ENCODE measurements around the gene FBN1. TPM values are rescaled to one million over a fixed set of nuclear protein-coding genes. Genes with fewer than 3 reads are reported as not detected.

Gene FBN1
- total RNA-seq, 1 experiment from 2014 or later: 5.2 TPM

DNA sequence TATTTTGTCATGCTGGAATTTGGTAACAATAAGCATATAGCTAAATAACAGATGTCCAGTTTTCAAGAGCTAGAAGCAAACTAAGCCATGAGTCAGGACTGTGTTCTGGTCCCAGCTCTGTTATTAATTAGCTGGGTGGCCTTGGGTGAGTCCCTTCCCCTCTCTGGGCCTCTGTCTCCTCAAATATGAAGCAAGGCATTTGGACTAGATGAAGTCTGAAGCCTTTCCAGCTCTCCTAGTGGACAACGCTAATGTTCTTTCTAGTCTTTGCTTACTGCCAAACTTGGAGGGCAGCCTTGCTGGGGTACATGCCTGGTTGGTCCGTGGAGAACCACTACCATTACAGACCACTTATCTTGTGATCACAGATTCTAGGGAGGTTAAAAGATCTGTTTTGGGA is 186.6 kb downstream of the FBN1 start:
- H3K27ac Mint-ChIP-seq: no peak overlapping the region
- ATAC-seq (no peak), DNase-seq (ENCODE audit: low spot score) (no peak)
- no peaks in the 10 kb centered on the region for H3K27me3 Mint-ChIP-seq (ENCODE audit: low read depth)
- POLR2A ChIA-PET: no interaction called here
- H3K36me3 Mint-ChIP-seq: no peaks in the 10 kb centered on the region
- TF ChIP-seq TCF7 (CRISPR knock-in tag; IDR thresholded peaks at IDR 0.05; ENCODE audit: low read depth) (no peak), SMAD3 (CRISPR knock-in tag; IDR thresholded peaks at IDR 0.05; ENCODE audit: borderline replicate concordance) (no peak), ESRRA (CRISPR knock-in tag; IDR thresholded peaks at IDR 0.05; ENCODE audit: borderline replicate concordance) (no peak), MYBL2 (CRISPR knock-in tag; IDR thresholded peaks at IDR 0.05) (no peak), NR2C2 (CRISPR knock-in tag; IDR thresholded peaks at IDR 0.05) (no peak), NFYB (CRISPR knock-in tag; conservative IDR thresholded peaks at IDR 0.05; ENCODE audit: low read depth) (no peak), NR3C1 (CRISPR knock-in tag; conservative IDR thresholded peaks at IDR 0.05; ENCODE audit: low read depth) (no peak)
- TF ChIP-seq, protein P1, sequence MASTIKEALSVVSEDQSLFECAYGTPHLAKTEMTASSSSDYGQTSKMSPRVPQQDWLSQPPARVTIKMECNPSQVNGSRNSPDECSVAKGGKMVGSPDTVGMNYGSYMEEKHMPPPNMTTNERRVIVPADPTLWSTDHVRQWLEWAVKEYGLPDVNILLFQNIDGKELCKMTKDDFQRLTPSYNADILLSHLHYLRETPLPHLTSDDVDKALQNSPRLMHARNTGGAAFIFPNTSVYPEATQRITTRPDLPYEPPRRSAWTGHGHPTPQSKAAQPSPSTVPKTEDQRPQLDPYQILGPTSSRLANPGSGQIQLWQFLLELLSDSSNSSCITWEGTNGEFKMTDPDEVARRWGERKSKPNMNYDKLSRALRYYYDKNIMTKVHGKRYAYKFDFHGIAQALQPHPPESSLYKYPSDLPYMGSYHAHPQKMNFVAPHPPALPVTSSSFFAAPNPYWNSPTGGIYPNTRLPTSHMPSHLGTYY (CRISPR knock-in tag; IDR thresholded peaks at IDR 0.05): no peak
- TF ChIP-seq, protein P2, sequence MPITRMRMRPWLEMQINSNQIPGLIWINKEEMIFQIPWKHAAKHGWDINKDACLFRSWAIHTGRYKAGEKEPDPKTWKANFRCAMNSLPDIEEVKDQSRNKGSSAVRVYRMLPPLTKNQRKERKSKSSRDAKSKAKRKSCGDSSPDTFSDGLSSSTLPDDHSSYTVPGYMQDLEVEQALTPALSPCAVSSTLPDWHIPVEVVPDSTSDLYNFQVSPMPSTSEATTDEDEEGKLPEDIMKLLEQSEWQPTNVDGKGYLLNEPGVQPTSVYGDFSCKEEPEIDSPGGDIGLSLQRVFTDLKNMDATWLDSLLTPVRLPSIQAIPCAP (CRISPR knock-in tag; IDR thresholded peaks at IDR 0.05): no peak
- TF ChIP-seq, protein P3, sequence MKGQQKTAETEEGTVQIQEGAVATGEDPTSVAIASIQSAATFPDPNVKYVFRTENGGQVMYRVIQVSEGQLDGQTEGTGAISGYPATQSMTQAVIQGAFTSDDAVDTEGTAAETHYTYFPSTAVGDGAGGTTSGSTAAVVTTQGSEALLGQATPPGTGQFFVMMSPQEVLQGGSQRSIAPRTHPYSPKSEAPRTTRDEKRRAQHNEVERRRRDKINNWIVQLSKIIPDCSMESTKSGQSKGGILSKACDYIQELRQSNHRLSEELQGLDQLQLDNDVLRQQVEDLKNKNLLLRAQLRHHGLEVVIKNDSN (CRISPR knock-in tag; IDR thresholded peaks at IDR 0.05): no peak
- TF ChIP-seq, protein P4, sequence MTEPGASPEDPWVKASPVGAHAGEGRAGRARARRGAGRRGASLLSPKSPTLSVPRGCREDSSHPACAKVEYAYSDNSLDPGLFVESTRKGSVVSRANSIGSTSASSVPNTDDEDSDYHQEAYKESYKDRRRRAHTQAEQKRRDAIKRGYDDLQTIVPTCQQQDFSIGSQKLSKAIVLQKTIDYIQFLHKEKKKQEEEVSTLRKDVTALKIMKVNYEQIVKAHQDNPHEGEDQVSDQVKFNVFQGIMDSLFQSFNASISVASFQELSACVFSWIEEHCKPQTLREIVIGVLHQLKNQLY (CRISPR knock-in tag; IDR thresholded peaks at IDR 0.05): no peak
- CTCF ChIA-PET: no interaction called here
- H3K4me3 Mint-ChIP-seq: no peak overlapping the region
- no peaks in the 10 kb centered on the region for H3K4me1 Mint-ChIP-seq
- H3K9me3 Mint-ChIP-seq: no peaks in the 10 kb centered on the region

DNA sequence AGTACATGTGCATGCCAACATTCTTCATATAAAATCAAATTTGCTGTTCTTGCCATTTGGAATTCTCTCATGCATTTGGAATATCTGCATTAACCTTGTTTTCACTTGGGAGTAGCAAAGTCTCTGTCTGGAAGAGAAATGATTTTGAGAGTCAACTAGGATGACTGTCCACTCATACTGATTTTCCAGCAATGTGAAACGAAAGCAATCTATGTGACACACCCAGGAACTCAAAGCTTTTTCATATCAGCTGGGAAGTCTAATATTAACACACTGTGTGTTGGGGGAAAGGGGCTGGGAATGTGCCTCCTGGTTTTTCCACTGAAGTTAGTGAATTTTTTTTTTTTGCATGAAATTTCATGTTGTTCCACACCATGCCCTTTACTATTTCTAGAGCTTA is 189.4 kb downstream of the FBN1 start:
- ChIA-PET CTCF (interaction anchor here (0.6 kb wide), 1 partner anchor 519 kb away, joined by 4 read pairs; no protein-coding TSS in a partner anchor), POLR2A (no interaction called here)
- H3K9me3 Mint-ChIP-seq: no peaks in the 10 kb centered on the region
- DNase-seq (ENCODE audit: low spot score): no peak
- no peaks in the 10 kb centered on the region for H3K36me3 Mint-ChIP-seq
- no peaks in the 10 kb centered on the region for H3K27me3 Mint-ChIP-seq (ENCODE audit: low read depth)
- H3K27ac Mint-ChIP-seq: no peak overlapping the region
- TF ChIP-seq ZNF423 (CRISPR knock-in tag; IDR thresholded peaks at IDR 0.05): no peak
- TF ChIP-seq NR2C2 (CRISPR knock-in tag; IDR thresholded peaks at IDR 0.05): no peak
- TF ChIP-seq, protein P2 (CRISPR knock-in tag; IDR thresholded peaks at IDR 0.05): no peak
- TF ChIP-seq ZNF232 (CRISPR knock-in tag; IDR thresholded peaks at IDR 0.05): no peak
- TF ChIP-seq, protein P5, sequence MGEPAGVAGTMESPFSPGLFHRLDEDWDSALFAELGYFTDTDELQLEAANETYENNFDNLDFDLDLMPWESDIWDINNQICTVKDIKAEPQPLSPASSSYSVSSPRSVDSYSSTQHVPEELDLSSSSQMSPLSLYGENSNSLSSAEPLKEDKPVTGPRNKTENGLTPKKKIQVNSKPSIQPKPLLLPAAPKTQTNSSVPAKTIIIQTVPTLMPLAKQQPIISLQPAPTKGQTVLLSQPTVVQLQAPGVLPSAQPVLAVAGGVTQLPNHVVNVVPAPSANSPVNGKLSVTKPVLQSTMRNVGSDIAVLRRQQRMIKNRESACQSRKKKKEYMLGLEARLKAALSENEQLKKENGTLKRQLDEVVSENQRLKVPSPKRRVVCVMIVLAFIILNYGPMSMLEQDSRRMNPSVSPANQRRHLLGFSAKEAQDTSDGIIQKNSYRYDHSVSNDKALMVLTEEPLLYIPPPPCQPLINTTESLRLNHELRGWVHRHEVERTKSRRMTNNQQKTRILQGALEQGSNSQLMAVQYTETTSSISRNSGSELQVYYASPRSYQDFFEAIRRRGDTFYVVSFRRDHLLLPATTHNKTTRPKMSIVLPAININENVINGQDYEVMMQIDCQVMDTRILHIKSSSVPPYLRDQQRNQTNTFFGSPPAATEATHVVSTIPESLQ (CRISPR knock-in tag; IDR thresholded peaks at IDR 0.05): no peak
- no peak for TF ChIP-seq CREB1 (CRISPR knock-in tag; IDR thresholded peaks at IDR 0.05)
- TF ChIP-seq, protein P6, sequence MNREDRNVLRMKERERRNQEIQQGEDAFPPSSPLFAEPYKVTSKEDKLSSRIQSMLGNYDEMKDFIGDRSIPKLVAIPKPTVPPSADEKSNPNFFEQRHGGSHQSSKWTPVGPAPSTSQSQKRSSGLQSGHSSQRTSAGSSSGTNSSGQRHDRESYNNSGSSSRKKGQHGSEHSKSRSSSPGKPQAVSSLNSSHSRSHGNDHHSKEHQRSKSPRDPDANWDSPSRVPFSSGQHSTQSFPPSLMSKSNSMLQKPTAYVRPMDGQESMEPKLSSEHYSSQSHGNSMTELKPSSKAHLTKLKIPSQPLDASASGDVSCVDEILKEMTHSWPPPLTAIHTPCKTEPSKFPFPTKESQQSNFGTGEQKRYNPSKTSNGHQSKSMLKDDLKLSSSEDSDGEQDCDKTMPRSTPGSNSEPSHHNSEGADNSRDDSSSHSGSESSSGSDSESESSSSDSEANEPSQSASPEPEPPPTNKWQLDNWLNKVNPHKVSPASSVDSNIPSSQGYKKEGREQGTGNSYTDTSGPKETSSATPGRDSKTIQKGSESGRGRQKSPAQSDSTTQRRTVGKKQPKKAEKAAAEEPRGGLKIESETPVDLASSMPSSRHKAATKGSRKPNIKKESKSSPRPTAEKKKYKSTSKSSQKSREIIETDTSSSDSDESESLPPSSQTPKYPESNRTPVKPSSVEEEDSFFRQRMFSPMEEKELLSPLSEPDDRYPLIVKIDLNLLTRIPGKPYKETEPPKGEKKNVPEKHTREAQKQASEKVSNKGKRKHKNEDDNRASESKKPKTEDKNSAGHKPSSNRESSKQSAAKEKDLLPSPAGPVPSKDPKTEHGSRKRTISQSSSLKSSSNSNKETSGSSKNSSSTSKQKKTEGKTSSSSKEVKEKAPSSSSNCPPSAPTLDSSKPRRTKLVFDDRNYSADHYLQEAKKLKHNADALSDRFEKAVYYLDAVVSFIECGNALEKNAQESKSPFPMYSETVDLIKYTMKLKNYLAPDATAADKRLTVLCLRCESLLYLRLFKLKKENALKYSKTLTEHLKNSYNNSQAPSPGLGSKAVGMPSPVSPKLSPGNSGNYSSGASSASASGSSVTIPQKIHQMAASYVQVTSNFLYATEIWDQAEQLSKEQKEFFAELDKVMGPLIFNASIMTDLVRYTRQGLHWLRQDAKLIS (CRISPR knock-in tag; IDR thresholded peaks at IDR 0.05; ENCODE audit: borderline replicate concordance): no peak
- TF ChIP-seq, protein P7, sequence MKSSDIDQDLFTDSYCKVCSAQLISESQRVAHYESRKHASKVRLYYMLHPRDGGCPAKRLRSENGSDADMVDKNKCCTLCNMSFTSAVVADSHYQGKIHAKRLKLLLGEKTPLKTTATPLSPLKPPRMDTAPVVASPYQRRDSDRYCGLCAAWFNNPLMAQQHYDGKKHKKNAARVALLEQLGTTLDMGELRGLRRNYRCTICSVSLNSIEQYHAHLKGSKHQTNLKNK (CRISPR knock-in tag; IDR thresholded peaks at IDR 0.05): no peak
- TF ChIP-seq ZNF219 (CRISPR knock-in tag; IDR thresholded peaks at IDR 0.05; ENCODE audit: borderline replicate concordance): no peak
- no peak for TF ChIP-seq TCF7 (CRISPR knock-in tag; IDR thresholded peaks at IDR 0.05; ENCODE audit: low read depth)
- TF ChIP-seq, protein P8, sequence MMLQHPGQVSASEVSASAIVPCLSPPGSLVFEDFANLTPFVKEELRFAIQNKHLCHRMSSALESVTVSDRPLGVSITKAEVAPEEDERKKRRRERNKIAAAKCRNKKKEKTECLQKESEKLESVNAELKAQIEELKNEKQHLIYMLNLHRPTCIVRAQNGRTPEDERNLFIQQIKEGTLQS (CRISPR knock-in tag; conservative IDR thresholded peaks at IDR 0.05): no peak
- TF ChIP-seq SOX15 (CRISPR knock-in tag; IDR thresholded peaks at IDR 0.05): no peak
- TF ChIP-seq, protein P9, sequence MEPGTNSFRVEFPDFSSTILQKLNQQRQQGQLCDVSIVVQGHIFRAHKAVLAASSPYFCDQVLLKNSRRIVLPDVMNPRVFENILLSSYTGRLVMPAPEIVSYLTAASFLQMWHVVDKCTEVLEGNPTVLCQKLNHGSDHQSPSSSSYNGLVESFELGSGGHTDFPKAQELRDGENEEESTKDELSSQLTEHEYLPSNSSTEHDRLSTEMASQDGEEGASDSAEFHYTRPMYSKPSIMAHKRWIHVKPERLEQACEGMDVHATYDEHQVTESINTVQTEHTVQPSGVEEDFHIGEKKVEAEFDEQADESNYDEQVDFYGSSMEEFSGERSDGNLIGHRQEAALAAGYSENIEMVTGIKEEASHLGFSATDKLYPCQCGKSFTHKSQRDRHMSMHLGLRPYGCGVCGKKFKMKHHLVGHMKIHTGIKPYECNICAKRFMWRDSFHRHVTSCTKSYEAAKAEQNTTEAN (CRISPR knock-in tag; IDR thresholded peaks at IDR 0.05): no peak
- TF ChIP-seq HMGA2 (CRISPR knock-in tag; IDR thresholded peaks at IDR 0.05): no peak
- TF ChIP-seq MYBL2 (CRISPR knock-in tag; IDR thresholded peaks at IDR 0.05): no peak
- no peaks in the 10 kb centered on the region for H3K4me1 Mint-ChIP-seq
- H3K4me3 Mint-ChIP-seq: no peak overlapping the region
- no peak for ATAC-seq

All from WTC11 (cell line).